SK-N-MC (cell line): ENCODE results near the gene JAK1.

ENCODE experiments used
- EZH2 ChIP-seq: fragments of 200-600 bp; sonication (generic); IDR thresholded peaks from one replicate; pipeline ENCODE4 v1.6.1; 2017; ENCODE audit warnings: antibody characterized with exemption
- FOXP2 ChIP-seq: optimal IDR thresholded peaks from 2 replicates; pipeline ENCODE3; 2011; ENCODE audit warnings: mild to moderate bottlenecking, moderate library complexity; ENCODE audit not compliant: insufficient read depth; ENCODE audit errors: extremely low read length, control extremely low read depth
- POLR2AphosphoS5 ChIP-seq: IDR thresholded peaks from 2 replicates; pipeline ENCODE4 v1.6.1; 2012; ENCODE audit warnings: mild to moderate bottlenecking, low read depth, low read length, borderline replicate concordance

DNA sequence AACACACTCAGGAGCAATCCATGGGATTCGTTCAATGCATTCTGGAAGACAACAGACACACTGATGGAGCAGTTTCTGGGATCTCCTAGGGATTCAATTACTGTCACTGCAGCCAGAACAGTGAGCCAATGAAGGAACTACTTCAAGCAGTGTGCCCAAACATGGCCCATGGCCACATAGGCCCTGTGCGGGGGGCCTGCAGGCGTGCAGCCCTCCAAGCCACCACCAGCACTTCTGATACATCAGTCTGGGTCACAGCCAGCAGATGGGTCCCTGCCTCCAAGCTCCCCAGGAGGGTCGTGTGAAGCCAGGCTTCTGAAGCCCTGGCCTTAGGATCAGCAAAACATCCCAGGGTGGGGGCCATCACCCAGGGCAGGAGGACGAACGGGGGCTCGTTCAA lies 122.2 kb downstream of the JAK1 start:
- TF ChIP-seq POLR2AphosphoS5 (no peak), EZH2 (no peak), FOXP2 (no peak)
